Smooth muscle cell (in vitro differentiated cells): Measurements from ENCODE around the gene CHRNE. TPM values are rescaled to one million over a fixed set of nuclear protein-coding genes. Genes with fewer than 3 reads are reported as not detected.
"Not testable (repeated sequence)": the region's sequence is repeated elsewhere in the genome, so short reads cannot be mapped to it uniquely, and the experiment has no call there.

Source experiments
- DNase-seq: peaks from one replicate; lab custom pipeline; 2025; ENCODE audit not compliant: unreplicated experiment; lab: John Stamatoyannopoulos, UW
- H2AFZ ChIP-seq: fragments of 200-600 bp; sonication (generic); 2 replicates; pipeline ENCODE4 v1.6.0; 2016; ENCODE audit warnings: antibody characterized with exemption, low read depth, mild to moderate bottlenecking
- H3F3A ChIP-seq: fragments of 200-600 bp; sonication (generic); 2 replicates; pipeline ENCODE4 v1.6.0; 2017; ENCODE audit warnings: antibody characterized with exemption, low read depth
- H3K27ac ChIP-seq: fragments of 200-600 bp; sonication (generic); 2 replicates; pipeline ENCODE4 v1.5.1; 2016; ENCODE audit warnings: low read depth, mild to moderate bottlenecking
- H3K27me3 ChIP-seq: fragments of 200-600 bp; sonication (generic); 2 replicates; pipeline ENCODE4 v1.6.1; 2016; ENCODE audit warnings: low read depth, mild to moderate bottlenecking
- H3K36me3 ChIP-seq: fragments of 200-600 bp; sonication (generic); 2 replicates; pipeline ENCODE4 v1.5.1; 2016; ENCODE audit warnings: low read depth
- H3K4me1 ChIP-seq: fragments of 200-600 bp; sonication (generic); 2 replicates; pipeline ENCODE4 v1.5.1; 2016; ENCODE audit warnings: low read depth
- H3K4me2 ChIP-seq: fragments of 200-600 bp; sonication (generic); 2 replicates; pipeline ENCODE4 v1.6.0; 2016; ENCODE audit warnings: mild to moderate bottlenecking
- H3K4me3 ChIP-seq: fragments of 200-600 bp; sonication (generic); 2 replicates; pipeline ENCODE4 v1.5.1; 2016; ENCODE audit warnings: mild to moderate bottlenecking
- H3K79me2 ChIP-seq: fragments of 200-600 bp; sonication (generic); 2 replicates; pipeline ENCODE4 v1.6.0; 2016; ENCODE audit warnings: low read depth, mild to moderate bottlenecking
- H3K9ac ChIP-seq: fragments of 200-600 bp; sonication (generic); 2 replicates; pipeline ENCODE4 v1.6.0; 2016; ENCODE audit warnings: low read depth
- H3K9me3 ChIP-seq: fragments of 200-600 bp; sonication (generic); replicated peaks from 2 replicates; pipeline ENCODE4 v1.5.1; 2016; ENCODE audit warnings: low read depth
- H4K20me1 ChIP-seq: fragments of 200-600 bp; sonication (generic); 2 replicates; pipeline ENCODE4 v1.6.0; 2016; ENCODE audit warnings: low read depth
- WGBS: methylation state at CpG from one replicate; pipeline ENCODE4 v1.1.7; 2016; ENCODE audit warnings: low lambda C conversion rate; 5-methylcytosine and 5-hydroxymethylcytosine counted together
- polyA plus RNA-seq: library from polyadenylated mRNA; unstranded; fragments of >200 nt; fragmentation: Nextera tagmentation; extraction: Ambion mirVana; gene quantifications from 2 replicates; pipeline ENCODE4 v1.2.1, GENCODE V29; 2016
- total RNA-seq: library from RNA; depleted of rRNA; stranded (reverse); fragments of >200 nt; gene quantifications from 2 replicates; pipeline ENCODE4 v1.2.3, GENCODE V29; 2014
- TF ChIP-seq, protein P1 (sequence below): fragments of 200-600 bp; sonication (generic); IDR thresholded peaks from 2 replicates; pipeline ENCODE4 v1.5.1; 2017; ENCODE audit warnings: borderline replicate concordance, mild to moderate bottlenecking, antibody characterized with exemption; ENCODE audit not compliant: insufficient read depth, poor library complexity, severe bottlenecking

The CHRNE gene
- total and polyA plus RNA-seq, 2 experiments from 2014 or later, result 1.7 to 2.7 TPM

DNA sequence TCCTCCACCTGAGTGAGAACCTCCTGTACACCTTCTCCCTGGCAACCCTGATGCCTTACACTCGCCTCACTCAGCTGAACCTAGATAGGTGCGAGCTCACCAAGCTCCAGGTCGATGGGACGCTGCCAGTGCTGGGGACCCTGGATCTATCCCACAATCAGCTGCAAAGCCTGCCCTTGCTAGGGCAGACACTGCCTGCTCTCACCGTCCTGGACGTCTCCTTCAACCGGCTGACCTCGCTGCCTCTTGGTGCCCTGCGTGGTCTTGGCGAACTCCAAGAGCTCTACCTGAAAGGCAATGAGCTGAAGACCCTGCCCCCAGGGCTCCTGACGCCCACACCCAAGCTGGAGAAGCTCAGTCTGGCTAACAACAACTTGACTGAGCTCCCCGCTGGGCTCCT, 29.9 kb upstream of the CHRNE start:
- Histone ChIP-seq H3K4me3 (no peak overlapping the region), H3K4me1 (no peaks in the 10 kb centered on the region), H3K27ac (no peak overlapping the region), H3K79me2 (no peaks in the 10 kb centered on the region), H4K20me1 (no peaks in the 10 kb centered on the region), H3K27me3 (no peaks in the 10 kb centered on the region), H2AFZ (no peak overlapping the region), H3K36me3 (no peaks in the 10 kb centered on the region), H3F3A (no peaks in the 10 kb centered on the region), H3K4me2 (no peak overlapping the region), H3K9me3 (no peaks in the 10 kb centered on the region), H3K9ac (no peak overlapping the region)
- DNase-seq, result no peak
- 88% methylated on average over 12 of the region's 12 CpGs for WGBS
- TF ChIP-seq, protein P1, sequence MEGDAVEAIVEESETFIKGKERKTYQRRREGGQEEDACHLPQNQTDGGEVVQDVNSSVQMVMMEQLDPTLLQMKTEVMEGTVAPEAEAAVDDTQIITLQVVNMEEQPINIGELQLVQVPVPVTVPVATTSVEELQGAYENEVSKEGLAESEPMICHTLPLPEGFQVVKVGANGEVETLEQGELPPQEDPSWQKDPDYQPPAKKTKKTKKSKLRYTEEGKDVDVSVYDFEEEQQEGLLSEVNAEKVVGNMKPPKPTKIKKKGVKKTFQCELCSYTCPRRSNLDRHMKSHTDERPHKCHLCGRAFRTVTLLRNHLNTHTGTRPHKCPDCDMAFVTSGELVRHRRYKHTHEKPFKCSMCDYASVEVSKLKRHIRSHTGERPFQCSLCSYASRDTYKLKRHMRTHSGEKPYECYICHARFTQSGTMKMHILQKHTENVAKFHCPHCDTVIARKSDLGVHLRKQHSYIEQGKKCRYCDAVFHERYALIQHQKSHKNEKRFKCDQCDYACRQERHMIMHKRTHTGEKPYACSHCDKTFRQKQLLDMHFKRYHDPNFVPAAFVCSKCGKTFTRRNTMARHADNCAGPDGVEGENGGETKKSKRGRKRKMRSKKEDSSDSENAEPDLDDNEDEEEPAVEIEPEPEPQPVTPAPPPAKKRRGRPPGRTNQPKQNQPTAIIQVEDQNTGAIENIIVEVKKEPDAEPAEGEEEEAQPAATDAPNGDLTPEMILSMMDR, result no peak

DNA sequence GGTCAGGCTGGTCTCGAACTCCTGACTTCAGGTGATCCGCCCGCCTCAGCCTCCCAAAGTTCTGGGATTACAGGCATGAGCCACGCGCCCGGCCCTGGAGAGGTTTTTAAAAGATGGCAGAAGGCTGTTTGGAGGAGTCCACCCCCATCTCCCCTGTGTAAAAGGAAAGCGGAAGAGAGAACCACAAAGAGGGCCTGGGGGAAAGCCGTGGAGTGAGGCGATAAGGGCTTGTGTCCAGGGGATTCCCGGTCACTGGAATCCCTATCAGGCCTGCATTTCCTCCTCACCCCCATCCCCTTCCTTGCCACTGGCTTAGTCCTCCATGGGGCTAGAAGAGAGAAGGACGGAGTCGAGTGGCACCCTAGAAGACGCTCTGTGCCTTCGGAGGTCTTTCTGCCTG, 29.1 kb upstream of the CHRNE start, which contains the start of gene GP1BA:
Gene GP1BA (plus strand): TSS at position 315 of the 400 bp plus-strand sequence. CDS start 328 bp downstream, outside the sequence.
- TF ChIP-seq, protein P1, result no peak
- 90% methylated on average over 14 of the region's 14 CpGs for WGBS
- Histone ChIP-seq H3K27ac (no peak within 1 kb of the TSS), H3K36me3 (no peaks in the 10 kb centered on the region), H3F3A (no peaks in the 10 kb centered on the region), H3K4me1 (no peaks in the 10 kb centered on the region), H2AFZ (no peak within 1 kb of the TSS), H4K20me1 (no peaks in the 10 kb centered on the region), H3K4me2 (no peak within 1 kb of the TSS), H3K9ac (no peak within 1 kb of the TSS), H3K27me3 (no peaks in the 10 kb centered on the region), H3K79me2 (no peaks in the 10 kb centered on the region), H3K4me3 (no peak within 1 kb of the TSS), H3K9me3 (no peaks in the 10 kb centered on the region)
- DNase-seq, result no peak

DNA sequence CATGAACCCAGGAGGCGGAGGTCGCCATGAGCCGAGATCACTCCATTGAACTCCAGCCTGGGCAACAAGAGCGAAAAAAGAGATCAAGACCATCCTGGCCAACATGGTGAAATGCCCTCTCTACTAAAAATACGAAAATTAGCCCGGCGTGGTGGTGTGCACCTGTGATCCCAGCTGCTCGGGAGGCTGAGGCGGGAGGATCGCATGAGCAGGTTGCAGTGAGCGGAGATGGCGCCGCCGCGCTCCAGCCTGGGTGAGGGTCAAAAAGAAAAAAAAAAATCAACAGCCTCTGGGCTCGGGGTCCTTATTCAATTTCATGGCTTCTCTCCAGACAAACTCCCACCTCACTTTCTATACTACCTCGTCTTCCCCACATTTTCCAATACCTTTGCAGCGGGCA, 26.0 kb upstream of the CHRNE start:
- no peak for DNase-seq
- Histone ChIP-seq H3K36me3 (no peaks in the 10 kb centered on the region), H2AFZ (no peak overlapping the region), H3K27ac (no peak overlapping the region), H3K4me2 (no peak overlapping the region), H3K9ac (no peak overlapping the region), H3F3A (no peaks in the 10 kb centered on the region), H3K27me3 (no peaks in the 10 kb centered on the region), H4K20me1 (no peaks in the 10 kb centered on the region), H3K4me1 (no peaks in the 10 kb centered on the region), H3K79me2 (no peaks in the 10 kb centered on the region), H3K9me3 (no peaks in the 10 kb centered on the region), H3K4me3 (no peak overlapping the region)
- TF ChIP-seq, protein P1, result no peak
- 97% methylated on average over 18 of the region's 18 CpGs for WGBS

DNA sequence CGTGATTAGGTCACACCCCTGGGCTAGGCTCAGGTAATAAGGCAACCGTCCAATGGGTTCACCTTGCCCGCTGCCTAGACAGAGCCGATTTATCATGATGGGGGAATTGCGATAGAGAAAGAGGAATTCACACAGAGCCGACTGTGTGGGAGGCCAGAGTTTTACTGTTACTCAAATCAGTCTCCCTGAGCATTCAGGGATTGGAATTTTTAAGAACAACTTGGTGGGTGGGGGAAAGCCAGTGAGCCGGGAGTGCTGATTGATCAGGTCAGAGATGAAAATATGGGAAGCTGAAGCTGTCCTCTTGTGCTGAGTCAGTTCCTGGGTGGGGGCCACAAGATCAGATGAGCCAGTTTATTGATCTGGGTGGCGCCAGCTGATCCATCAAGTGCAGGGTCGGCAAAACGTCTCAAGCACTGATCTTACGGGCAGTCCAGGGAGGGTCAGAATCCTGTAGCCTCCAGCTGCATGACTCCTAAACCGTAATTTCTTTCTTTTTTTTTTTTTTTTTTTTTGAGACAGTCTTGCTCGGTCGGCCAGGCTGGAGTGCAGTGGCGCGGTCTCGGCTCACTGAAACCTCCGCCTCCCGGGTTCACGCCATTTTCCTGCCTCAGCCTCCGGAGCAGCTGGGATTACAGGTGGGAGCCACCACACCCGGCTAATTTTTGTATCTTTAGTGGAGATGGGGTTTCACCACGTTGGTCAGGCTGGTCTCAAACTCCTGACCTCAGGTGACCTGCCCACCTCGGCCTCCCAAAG, 23.9 kb upstream of the CHRNE start:
- H3F3A ChIP-seq, H3K9me3 ChIP-seq, H3K79me2 ChIP-seq, H3K4me1 ChIP-seq, H3K4me3 ChIP-seq, H3K9ac ChIP-seq, H3K27ac ChIP-seq, DNase-seq, H4K20me1 ChIP-seq, H3K4me2 ChIP-seq, H2AFZ ChIP-seq, H3K27me3 ChIP-seq, H3K36me3 ChIP-seq: not testable (repeated sequence)
- WGBS, result 87% methylated on average over 24 of the region's 24 CpGs
